ENCODE results near the gene CTXN3.
"Not testable (repeated sequence)": the region's sequence is repeated elsewhere in the genome, so short reads cannot be mapped to it uniquely, and the experiment has no call there.

DNA sequence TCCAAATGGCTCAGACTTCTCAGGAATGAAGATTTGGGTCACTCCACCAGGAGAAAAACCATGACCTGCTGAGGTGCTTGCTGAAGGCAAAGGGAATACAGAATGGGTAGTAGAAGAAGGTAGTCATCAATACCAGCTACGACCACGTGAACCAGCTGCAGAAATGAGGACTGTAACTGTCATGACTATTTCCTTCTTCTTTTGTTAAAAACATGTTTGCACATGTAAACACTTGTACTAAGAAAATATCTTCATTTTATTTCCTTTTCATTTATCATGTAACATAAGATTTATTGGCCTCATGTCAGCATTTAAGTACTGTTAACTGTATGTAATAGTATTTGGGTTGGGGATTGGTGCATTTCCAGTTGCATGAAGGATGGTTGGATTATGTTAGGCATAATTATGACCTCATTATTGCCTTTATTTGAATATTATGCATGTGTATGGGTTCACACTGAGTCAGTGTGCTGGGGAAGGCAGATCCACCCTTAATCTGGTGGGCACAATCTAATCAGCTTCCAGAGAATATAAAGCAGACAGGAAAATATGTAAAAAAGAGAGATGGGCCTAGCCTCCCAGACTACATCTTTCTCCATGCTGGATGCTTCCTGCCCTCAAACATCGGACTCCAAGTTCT is 30.9 kb downstream of the CTXN3 start:
- not testable (repeated sequence) for TF ChIP-seq ZNF274 (IDR thresholded peaks at IDR 0.05; ENCODE audit: low read depth, low read length); SUZ12 (IDR thresholded peaks at IDR 0.05; ENCODE audit: extremely low read depth, insufficient read depth, insufficient read length)

All from NT2/D1 (cell line).